PC-9 (cell line): Measurements from ENCODE around the gene LAD1. TPM values are rescaled to one million over a fixed set of nuclear protein-coding genes. Genes with fewer than 3 reads are reported as not detected.

Experiments
- BruUV-seq: library from RNA; stranded (reverse); fragments of 400-500 nt; replicated peaks from 2 replicates; lab custom pipeline; 2021; lab: Mats Ljungman, UMichigan
- CTCF ChIA-PET: fragments of 300-600 bp; sonication (Branson Sonifier 250); formaldehyde crosslinking; loops from one replicate; lab custom pipeline; 2022; ENCODE audit warnings: antibody characterized with exemption; lab: Charles Lee
- POLR2A ChIA-PET: fragments of 300-600 bp; sonication (Branson Sonifier 250); formaldehyde crosslinking; loops from one replicate; lab custom pipeline; 2022; ENCODE audit warnings: antibody characterized with exemption; ENCODE audit not compliant: unreplicated experiment; lab: Charles Lee
- DNase-seq, 2 experiments: peaks; one replicate each; pipeline versions ENCODE4 v3.0.0 to v3.0.0-alpha.2; 2015 to 2022; ENCODE audit warnings: mixed read lengths in 1 of 2
- H2AFZ ChIP-seq: fragments of 200-600 bp; sonication (generic); 2 replicates; pipeline ENCODE4 v1.8.1; 2017; ENCODE audit warnings: antibody characterized with exemption
- H3F3A ChIP-seq: fragments of 200-600 bp; sonication (generic); 2 replicates; pipeline ENCODE4 v1.8.1; 2017; ENCODE audit warnings: antibody characterized with exemption, mild to moderate bottlenecking, low read depth; ENCODE audit not compliant: insufficient read depth
- H3K27ac ChIP-seq: fragments of 200-600 bp; sonication (generic); 2 replicates; pipeline ENCODE4 v1.6.1; 2016; ENCODE audit warnings: mixed run types
- H3K27me3 ChIP-seq: fragments of 200-600 bp; sonication (generic); 2 replicates; pipeline ENCODE4 v1.6.1; 2016; ENCODE audit warnings: low read depth, mixed run types; ENCODE audit not compliant: insufficient read depth
- H3K36me3 ChIP-seq: fragments of 200-600 bp; sonication (generic); 2 replicates; pipeline ENCODE4 v1.6.1; 2016; ENCODE audit warnings: low read depth, mixed run types
- H3K4me1 ChIP-seq: fragments of 200-600 bp; sonication (generic); replicated peaks from 2 replicates; pipeline ENCODE4 v1.6.1; 2016; ENCODE audit warnings: mixed run types; ENCODE audit not compliant: insufficient read depth
- H3K4me2 ChIP-seq: fragments of 200-600 bp; sonication (generic); 2 replicates; pipeline ENCODE4 v1.6.1; 2017; ENCODE audit warnings: mixed run types
- H3K4me3 ChIP-seq: fragments of 200-600 bp; sonication (generic); 2 replicates; pipeline ENCODE4 v1.6.1; 2016; ENCODE audit warnings: mixed run types
- H3K79me2 ChIP-seq: fragments of 200-600 bp; sonication (generic); 2 replicates; pipeline ENCODE4 v1.6.1; 2017; ENCODE audit warnings: low read depth, mixed run types
- H3K9me2 ChIP-seq: fragments of 200-600 bp; sonication (generic); 2 replicates; pipeline ENCODE4 v1.8.1; 2017; ENCODE audit warnings: mild to moderate bottlenecking; ENCODE audit not compliant: insufficient read depth
- H3K9me3 ChIP-seq: fragments of 200-600 bp; sonication (generic); 2 replicates; pipeline ENCODE4 v1.8.1; 2016; ENCODE audit warnings: low read depth; ENCODE audit not compliant: insufficient read depth
- H4K20me1 ChIP-seq: fragments of 200-600 bp; sonication (generic); 2 replicates; pipeline ENCODE4 v1.8.1; 2017; ENCODE audit not compliant: insufficient read depth
- EZH2 ChIP-seq: fragments of 200-600 bp; sonication (generic); IDR thresholded peaks from 2 replicates; pipeline ENCODE4 v1.8.0; 2017; ENCODE audit warnings: antibody characterized with exemption, low read depth
- intact Hi-C: fragments of 100-400 bp; cut with micrococcal nuclease; formaldehyde crosslinking; loops from one replicate; pipeline ENCODE4 v1.10.0; 2022; ENCODE audit not compliant: unreplicated experiment
- total RNA-seq: library from RNA; stranded (reverse); gene quantifications from 2 replicates; pipeline ENCODE4 v1.2.3, GENCODE V29; 2021
- TF ChIP-seq, protein P1 (sequence below): fragments of 200-600 bp; sonication (generic); conservative IDR thresholded peaks from 2 replicates; pipeline ENCODE4 v1.6.1; 2017; ENCODE audit warnings: mixed run types, antibody characterized with exemption, mild to moderate bottlenecking, moderate library complexity

LAD1 gene
- total RNA-seq, 1 experiment from 2014 or later: 54.7 TPM

DNA sequence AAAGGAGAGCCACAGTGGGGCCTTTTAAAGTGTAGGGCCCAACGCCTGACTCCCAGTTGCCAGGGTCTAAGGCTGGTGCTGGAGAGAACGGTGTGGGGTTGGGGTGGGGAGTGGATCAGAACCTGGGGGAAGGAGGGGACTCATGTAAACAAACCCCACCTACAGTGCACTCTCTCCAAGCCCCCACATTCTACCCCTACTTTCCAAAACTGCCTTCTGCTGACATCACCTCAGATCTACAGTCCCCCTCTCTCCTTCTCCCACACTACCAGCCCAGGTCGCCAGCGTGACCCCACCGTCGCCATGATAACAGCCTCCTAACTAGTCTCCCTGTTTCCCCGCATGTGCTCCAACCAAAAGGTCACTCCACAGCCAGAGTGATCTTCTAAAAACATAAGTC, 48.2 kb downstream of the LAD1 start:
- Histone ChIP-seq H3K9me3 (no peaks in the 10 kb centered on the region), H3K79me2 (no peaks in the 10 kb centered on the region), H3K9me2 (no peaks in the 10 kb centered on the region), H4K20me1 (no peaks in the 10 kb centered on the region; the same call in 1 of the 2 replicates), H3K4me1 (peaks cover 23% of the 10 kb centered on the region), H3K27me3 (no peaks in the 10 kb centered on the region), H3F3A (no peaks in the 10 kb centered on the region), H3K27ac (no peak overlapping the region), H3K36me3 (no peaks in the 10 kb centered on the region), H3K4me2 (no peak overlapping the region), H3K4me3 (no peak overlapping the region), H2AFZ (no peak overlapping the region)
- peak in 1 of 2 experiments; percentile 30 for DNase-seq
- TF ChIP-seq EZH2: no peak
- TF ChIP-seq, protein P1, sequence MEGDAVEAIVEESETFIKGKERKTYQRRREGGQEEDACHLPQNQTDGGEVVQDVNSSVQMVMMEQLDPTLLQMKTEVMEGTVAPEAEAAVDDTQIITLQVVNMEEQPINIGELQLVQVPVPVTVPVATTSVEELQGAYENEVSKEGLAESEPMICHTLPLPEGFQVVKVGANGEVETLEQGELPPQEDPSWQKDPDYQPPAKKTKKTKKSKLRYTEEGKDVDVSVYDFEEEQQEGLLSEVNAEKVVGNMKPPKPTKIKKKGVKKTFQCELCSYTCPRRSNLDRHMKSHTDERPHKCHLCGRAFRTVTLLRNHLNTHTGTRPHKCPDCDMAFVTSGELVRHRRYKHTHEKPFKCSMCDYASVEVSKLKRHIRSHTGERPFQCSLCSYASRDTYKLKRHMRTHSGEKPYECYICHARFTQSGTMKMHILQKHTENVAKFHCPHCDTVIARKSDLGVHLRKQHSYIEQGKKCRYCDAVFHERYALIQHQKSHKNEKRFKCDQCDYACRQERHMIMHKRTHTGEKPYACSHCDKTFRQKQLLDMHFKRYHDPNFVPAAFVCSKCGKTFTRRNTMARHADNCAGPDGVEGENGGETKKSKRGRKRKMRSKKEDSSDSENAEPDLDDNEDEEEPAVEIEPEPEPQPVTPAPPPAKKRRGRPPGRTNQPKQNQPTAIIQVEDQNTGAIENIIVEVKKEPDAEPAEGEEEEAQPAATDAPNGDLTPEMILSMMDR: no peak
- no TSS peak for BruUV-seq
- ChIA-PET CTCF (interaction anchor here (1.4 kb wide), 1 partner anchor 8 kb away, joined by 5 read pairs; no protein-coding TSS in a partner anchor), POLR2A (no interaction called here)
- intact Hi-C loops: no loop called here

DNA sequence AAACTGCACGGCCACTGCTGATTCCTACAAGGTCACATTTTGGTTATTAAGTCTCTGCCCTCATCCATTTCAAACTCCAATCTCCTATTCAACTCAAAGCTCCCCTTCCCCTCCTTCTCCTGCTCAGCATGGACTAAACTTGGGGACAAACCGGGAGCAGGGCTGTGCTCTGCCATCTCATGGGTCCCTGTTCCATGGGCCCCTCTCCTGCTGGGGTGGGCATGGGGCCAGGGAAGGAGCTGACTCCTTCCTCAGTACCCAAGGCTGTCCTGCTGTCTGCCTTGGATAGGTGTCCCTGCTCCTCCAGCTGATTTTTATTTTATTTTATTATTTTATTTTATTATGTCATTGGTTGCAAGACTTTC, 48.8 kb downstream of the LAD1 start:
- no TSS peak for BruUV-seq
- CTCF ChIA-PET: interaction anchor here (1.4 kb wide), 1 partner anchor 8 kb away, joined by 5 read pairs; no protein-coding TSS in a partner anchor
- Histone ChIP-seq H3K9me3 (no peaks in the 10 kb centered on the region), H2AFZ (no peak overlapping the region), H3K4me1 (peaks cover 23% of the 10 kb centered on the region), H3K27me3 (no peaks in the 10 kb centered on the region), H3K27ac (no peak overlapping the region), H3K4me3 (no peak overlapping the region), H3K9me2 (no peaks in the 10 kb centered on the region), H3K36me3 (no peaks in the 10 kb centered on the region), H3K4me2 (no peak overlapping the region), H3F3A (no peaks in the 10 kb centered on the region), H4K20me1 (no peaks in the 10 kb centered on the region), H3K79me2 (no peaks in the 10 kb centered on the region)
- intact Hi-C loops: no loop called here
- TF ChIP-seq EZH2: no peak
- TF ChIP-seq, protein P1: no peak
- no peak for DNase-seq
- POLR2A ChIA-PET: interaction anchor here (0.6 kb wide), 1 partner anchor 61 kb away, joined by 10 read pairs; no protein-coding TSS in a partner anchor

DNA sequence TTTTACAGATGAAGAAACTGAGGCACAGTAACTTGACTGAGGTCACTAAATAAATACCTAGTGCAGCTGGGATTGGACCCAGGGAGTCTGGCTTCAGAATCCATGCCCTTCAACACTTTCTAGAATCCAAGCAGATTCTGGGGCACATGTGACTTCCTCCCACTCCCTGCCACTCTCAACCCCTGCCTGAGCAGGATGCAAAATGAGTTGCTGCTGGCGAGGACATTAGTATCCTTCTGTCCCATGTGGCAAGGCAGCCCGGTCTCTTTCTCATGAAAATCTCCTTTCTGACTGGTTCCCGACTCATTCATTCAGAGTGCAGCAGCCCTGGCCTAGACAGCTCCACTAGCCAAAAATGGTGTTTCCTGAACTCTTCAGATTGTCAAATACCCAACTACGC, 50.0 kb downstream of the LAD1 start:
- Histone ChIP-seq H3K4me3 (no peak overlapping the region), H3F3A (no peaks in the 10 kb centered on the region), H3K4me1 (peaks cover 23% of the 10 kb centered on the region), H3K27ac (no peak overlapping the region), H3K4me2 (no peak overlapping the region), H3K79me2 (no peaks in the 10 kb centered on the region), H2AFZ (no peak overlapping the region), H3K36me3 (no peaks in the 10 kb centered on the region), H3K9me3 (no peaks in the 10 kb centered on the region), H3K27me3 (no peaks in the 10 kb centered on the region), H4K20me1 (no peaks in the 10 kb centered on the region), H3K9me2 (no peaks in the 10 kb centered on the region)
- intact Hi-C loops: loop anchor here (2.0 to 5.0 kb wide), 4 partner anchors 37 to 164 kb away; no protein-coding TSS in a partner anchor
- BruUV-seq: no TSS peak
- POLR2A ChIA-PET: interaction anchor here (0.6 kb wide), 1 partner anchor 210 kb away, joined by 7 read pairs; no protein-coding TSS in a partner anchor
- TF ChIP-seq EZH2: no peak
- CTCF ChIA-PET: interaction anchor here (0.7 to 4.1 kb wide), 5 partner anchors 9 to 90 kb away, joined by 3 to 18 read pairs (median 4); no protein-coding TSS in a partner anchor
- peak in 1 of 2 experiments; percentile 10 for DNase-seq
